ENCODE results near the gene PHC3. TPM values are rescaled to one million over a fixed set of nuclear protein-coding genes. Genes with fewer than 3 reads are reported as not detected.

The PHC3 gene, protein sequence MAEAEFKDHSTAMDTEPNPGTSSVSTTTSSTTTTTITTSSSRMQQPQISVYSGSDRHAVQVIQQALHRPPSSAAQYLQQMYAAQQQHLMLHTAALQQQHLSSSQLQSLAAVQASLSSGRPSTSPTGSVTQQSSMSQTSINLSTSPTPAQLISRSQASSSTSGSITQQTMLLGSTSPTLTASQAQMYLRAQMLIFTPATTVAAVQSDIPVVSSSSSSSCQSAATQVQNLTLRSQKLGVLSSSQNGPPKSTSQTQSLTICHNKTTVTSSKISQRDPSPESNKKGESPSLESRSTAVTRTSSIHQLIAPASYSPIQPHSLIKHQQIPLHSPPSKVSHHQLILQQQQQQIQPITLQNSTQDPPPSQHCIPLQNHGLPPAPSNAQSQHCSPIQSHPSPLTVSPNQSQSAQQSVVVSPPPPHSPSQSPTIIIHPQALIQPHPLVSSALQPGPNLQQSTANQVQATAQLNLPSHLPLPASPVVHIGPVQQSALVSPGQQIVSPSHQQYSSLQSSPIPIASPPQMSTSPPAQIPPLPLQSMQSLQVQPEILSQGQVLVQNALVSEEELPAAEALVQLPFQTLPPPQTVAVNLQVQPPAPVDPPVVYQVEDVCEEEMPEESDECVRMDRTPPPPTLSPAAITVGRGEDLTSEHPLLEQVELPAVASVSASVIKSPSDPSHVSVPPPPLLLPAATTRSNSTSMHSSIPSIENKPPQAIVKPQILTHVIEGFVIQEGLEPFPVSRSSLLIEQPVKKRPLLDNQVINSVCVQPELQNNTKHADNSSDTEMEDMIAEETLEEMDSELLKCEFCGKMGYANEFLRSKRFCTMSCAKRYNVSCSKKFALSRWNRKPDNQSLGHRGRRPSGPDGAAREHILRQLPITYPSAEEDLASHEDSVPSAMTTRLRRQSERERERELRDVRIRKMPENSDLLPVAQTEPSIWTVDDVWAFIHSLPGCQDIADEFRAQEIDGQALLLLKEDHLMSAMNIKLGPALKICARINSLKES
- 10 to 100 TPM; 74.5 TPM for total RNA-seq

DNA sequence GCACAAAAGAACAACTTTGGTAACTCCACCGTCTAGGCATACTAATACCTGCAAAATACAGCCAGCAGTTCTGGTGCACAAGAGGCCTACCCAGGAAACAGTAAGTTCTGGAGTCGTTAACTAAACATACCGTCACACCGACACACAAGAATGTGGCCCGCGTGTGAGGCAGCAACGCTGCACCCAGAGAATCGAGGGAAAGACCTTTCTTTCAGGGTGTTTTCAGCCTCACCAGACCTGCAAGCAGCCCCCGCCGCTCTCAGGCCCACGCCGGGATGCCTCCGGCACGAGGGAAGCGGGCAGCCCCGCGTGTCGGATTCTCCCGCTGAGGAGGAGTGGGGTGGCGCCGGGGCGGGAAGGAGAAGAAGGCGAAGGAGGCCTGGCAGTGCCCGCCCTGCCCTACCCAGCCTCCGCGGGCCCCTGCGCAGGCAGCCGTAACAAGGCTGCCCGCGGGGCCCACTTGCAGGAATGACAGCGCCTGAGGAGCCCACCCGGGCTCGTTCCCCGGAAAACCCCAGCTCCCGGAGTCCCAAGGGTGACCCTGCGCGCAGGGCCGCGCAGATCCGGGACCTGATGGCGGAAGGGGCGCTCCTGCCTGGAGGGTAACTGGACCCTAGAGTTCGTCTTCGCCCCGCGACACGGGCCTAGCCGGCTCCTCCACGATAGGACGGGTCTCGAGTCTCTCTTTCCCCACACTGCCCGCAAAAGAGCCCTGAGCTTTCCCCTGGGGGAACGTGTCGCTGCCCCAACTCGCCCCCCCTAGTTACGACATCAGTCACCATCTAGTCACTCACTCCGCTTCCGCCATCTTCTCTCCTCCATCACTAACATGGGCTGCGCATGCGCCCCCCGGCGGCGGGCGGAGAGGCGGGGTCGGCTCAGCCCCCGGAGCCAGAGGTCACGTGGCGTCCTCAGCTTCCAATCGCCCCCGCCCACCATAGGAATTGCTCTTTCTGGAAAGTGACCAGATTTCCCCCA, at the start of gene PHC3:
Gene PHC3, minus strand, starts transcription at position 826 of the 978 bp plus-strand sequence. Its CDS starts 18 bp downstream, at position 808.
- peak within 1 kb of the TSS; percentile 98 for H3K27ac Mint-ChIP-seq
- H3K4me3 Mint-ChIP-seq: peak within 1 kb of the TSS; percentile 99
- H3K9me3 Mint-ChIP-seq: no peaks in the 10 kb centered on the region
- peak; percentile 92 for DNase-seq
- peaks cover 27% of the 10 kb centered on the region for H3K4me1 Mint-ChIP-seq
- no peaks in the 10 kb centered on the region for H3K27me3 Mint-ChIP-seq
- peaks cover 33% of the 10 kb centered on the region for H3K36me3 Mint-ChIP-seq (ENCODE audit: low read depth)
- CTCF ChIA-PET: interaction anchor here (0.8 to 1.4 kb wide), 5 partner anchors 9 to 418 kb away, joined by 3 to 5 read pairs (median 3); partner anchors contain the start of gene SKIL
- POLR2A ChIA-PET: interaction anchor here (0.7 to 4.3 kb wide), 21 partner anchors 10 to 689 kb away, joined by 3 to 42 read pairs (median 3); partner anchors contain the start of genes ACTRT3, GPR160, MYNN and PRKCI

DNA sequence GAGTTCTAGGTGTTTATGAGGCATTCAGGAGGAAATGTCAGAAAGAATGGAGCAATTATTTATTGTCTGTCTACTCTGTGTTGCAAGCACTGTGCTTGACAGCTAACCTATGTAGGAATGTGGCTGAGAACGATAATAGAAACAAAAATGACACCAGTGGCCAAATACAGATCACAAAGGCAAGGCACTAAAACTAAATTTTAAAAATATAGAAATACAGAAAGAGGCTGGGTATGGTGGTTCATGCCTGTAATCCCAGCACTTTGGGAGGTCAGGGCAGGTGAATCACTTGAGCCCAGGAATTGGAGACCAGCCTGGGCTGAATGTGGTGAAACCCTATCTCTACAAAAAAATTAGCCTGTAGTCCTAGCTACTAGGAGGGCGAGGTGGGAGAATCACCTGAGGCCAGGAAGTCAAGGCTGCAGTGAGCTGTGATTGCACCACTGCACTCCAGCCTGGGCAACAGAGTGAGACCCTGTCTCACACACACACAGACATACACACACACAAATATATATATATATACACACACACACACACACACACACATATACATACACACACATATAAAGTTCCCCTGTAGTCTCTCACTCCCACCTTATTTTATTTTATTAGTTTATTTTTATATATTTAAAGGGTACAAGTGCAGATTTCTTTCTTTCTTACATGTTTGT, 46.7 kb upstream of the PHC3 start:
- Mint-ChIP-seq H3K36me3 (ENCODE audit: low read depth) (no peaks in the 10 kb centered on the region), H3K27me3 (no peaks in the 10 kb centered on the region), H3K4me3 (no peak overlapping the region), H3K27ac (no peak overlapping the region), H3K4me1 (peaks cover 15% of the 10 kb centered on the region), H3K9me3 (no peaks in the 10 kb centered on the region)
- DNase-seq: no peak
- CTCF ChIA-PET: no interaction called here
- POLR2A ChIA-PET: no interaction called here

DNA sequence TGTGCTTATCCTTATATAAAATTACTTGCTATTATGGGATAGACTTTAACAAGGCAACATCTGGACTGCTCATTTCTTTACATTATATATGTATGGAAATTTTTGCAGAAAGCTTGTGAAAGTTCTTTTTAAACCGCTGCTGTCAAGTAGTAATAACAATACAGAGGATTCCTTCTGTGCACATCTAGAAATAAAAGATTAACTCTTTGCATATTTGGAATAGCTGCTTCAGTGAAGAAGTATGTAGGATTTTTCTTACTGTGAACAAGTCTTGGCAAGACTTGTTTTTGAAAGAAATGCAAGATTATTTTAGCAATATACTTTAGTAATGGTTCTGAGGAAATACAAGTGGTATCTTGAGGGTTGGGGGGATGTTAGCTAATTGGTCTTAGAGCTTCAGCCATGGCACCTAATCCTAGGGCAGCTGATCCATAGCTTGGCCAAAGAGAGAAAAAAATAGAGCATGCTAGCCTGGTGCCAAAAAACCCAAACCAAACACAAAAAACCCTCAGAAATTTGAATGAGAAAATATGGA, 45.0 kb upstream of the PHC3 start:
- Mint-ChIP-seq H3K9me3 (no peaks in the 10 kb centered on the region), H3K27me3 (no peaks in the 10 kb centered on the region), H3K4me1 (peaks cover 23% of the 10 kb centered on the region), H3K36me3 (ENCODE audit: low read depth) (no peaks in the 10 kb centered on the region), H3K27ac (no peak overlapping the region), H3K4me3 (no peak overlapping the region)
- DNase-seq: no peak
- POLR2A ChIA-PET: no interaction called here
- CTCF ChIA-PET: no interaction called here

DNA sequence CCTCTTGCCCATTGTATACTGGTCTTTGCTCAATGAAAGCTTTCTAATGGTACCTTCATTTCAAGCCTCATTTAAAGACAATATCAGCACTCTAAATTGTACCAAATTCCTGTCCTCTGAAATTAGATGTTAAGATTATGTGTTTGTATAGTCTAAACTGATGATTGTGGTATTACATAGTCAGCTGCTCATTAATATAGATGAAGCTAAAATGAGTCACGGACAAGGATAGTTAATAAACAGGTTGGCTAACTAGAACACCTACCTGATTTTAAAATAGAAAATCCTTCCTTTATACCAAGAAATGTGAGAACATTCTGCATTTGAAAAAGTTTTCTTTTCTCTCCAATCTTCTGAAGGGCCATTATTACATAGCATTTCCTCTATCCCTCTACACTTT, 43.6 kb upstream of the PHC3 start:
- H3K4me1 Mint-ChIP-seq: peaks cover 28% of the 10 kb centered on the region
- no peak overlapping the region for H3K27ac Mint-ChIP-seq
- DNase-seq: no peak
- ChIA-PET POLR2A (no interaction called here), CTCF (interaction anchor here (1.4 kb wide), 1 partner anchor 19 kb away, joined by 3 read pairs; no protein-coding TSS in a partner anchor)
- no peaks in the 10 kb centered on the region for H3K9me3 Mint-ChIP-seq
- no peak overlapping the region for H3K4me3 Mint-ChIP-seq
- H3K36me3 Mint-ChIP-seq (ENCODE audit: low read depth): no peaks in the 10 kb centered on the region
- H3K27me3 Mint-ChIP-seq: no peaks in the 10 kb centered on the region

DNA sequence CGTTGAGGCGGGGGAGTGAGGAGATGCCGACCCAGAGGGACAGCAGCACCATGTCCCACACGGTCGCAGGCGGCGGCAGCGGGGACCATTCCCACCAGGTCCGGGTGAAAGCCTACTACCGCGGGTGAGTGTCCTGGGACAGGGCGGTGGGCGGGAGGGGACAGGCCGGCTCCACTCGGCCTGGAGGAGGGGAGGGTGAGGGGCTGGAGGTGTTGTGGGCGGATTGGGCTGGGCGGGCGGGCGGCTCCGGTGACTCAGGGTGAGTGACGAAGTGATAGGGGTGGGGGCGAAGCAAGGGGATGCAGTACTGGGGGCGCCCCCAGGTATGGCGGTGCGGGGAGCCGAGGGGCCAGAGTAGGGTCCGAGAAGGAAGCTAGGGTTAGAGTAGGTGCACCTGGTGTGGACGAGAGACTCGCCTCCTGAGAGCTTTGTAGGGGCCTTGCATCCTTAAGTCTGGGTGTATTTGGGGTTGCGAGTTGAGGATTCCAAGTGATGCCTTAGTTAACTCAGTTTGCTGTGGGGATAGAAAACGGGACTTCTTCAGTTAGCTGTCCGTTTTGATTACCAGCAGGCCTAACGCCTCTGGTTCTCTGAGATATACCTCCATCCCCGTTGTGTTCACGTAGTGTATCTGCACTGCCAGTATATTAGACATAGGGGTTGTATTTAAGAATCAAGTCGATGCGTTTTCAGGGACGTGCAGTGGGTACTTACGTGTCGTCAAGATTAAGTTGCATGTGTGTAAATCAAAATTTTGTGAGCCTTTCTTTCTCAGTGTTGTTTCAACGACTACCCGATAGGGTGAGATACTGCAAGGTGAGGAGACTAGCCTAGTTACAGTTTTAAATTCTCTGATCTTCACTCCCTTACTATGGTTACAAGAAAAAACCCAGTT, 41.4 kb upstream of the PHC3 start:
- H3K4me1 Mint-ChIP-seq: peaks cover 28% of the 10 kb centered on the region
- H3K27ac Mint-ChIP-seq: peak overlapping the region; percentile 52
- H3K9me3 Mint-ChIP-seq: no peaks in the 10 kb centered on the region
- H3K27me3 Mint-ChIP-seq: no peaks in the 10 kb centered on the region
- no peaks in the 10 kb centered on the region for H3K36me3 Mint-ChIP-seq (ENCODE audit: low read depth)
- CTCF ChIA-PET: interaction anchor here (0.9 to 1.2 kb wide), 2 partner anchors 11 to 189 kb away, joined by 3 to 4 read pairs; no protein-coding TSS in a partner anchor
- peak; percentile 41 for DNase-seq
- POLR2A ChIA-PET: interaction anchor here (0.7 to 1.9 kb wide), 7 partner anchors 42 to 135 kb away, joined by 3 to 16 read pairs (median 5); partner anchors contain the start of genes PHC3 and SKIL
- peak overlapping the region; percentile 80 for H3K4me3 Mint-ChIP-seq

DNA sequence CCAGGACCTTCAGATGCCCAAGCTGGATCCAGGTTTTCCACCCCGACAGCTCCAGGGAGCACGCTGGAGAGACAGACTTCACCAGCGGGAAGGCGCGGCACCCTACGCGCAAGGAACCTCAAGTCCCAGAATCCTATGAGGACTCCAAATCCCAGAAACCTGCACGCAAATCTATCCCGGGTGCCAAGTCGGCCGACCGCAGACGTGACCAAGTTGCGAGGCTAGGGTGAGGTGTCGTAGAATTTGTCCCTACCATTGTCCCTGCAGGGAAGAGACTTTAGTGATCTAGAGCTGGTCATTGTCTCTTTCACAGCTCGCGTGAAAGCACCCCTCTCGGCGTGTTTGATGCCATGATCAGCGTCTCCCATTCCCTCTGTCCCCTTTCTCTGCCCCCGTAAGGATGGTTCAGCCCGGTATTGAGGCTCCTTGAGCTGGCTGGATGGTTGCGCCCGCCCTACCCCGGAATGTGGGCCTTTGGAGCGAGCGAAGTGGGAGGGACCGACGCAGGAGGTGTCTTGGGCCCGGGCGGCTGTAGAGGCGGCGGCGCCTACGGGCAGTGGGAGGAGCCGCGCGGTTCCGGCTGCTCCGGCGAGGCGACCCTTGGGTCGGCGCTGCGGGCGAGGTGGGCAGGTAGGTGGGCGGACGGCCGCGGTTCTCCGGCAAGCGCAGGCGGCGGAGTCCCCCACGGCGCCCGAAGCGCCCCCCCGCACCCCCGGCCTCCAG, 40.6 kb upstream of the PHC3 start, which contains the start of gene PRKCI:
Gene PRKCI, plus strand, starts transcription at position 501 of the 723 bp plus-strand sequence. CDS start 246 bp downstream, outside the sequence.
- CTCF ChIA-PET: interaction anchor here (0.6 to 1.2 kb wide), 2 partner anchors 165 to 190 kb away, joined by 3 to 4 read pairs; no protein-coding TSS in a partner anchor
- Mint-ChIP-seq H3K27me3 (no peaks in the 10 kb centered on the region), H3K4me3 (peak within 1 kb of the TSS; percentile 80), H3K9me3 (no peaks in the 10 kb centered on the region), H3K36me3 (ENCODE audit: low read depth) (no peaks in the 10 kb centered on the region), H3K27ac (peak within 1 kb of the TSS; percentile 69), H3K4me1 (peaks cover 28% of the 10 kb centered on the region)
- POLR2A ChIA-PET: interaction anchor here (0.6 to 1.9 kb wide), 8 partner anchors 11 to 135 kb away, joined by 3 to 16 read pairs (median 3); partner anchors contain the start of genes PHC3 and SKIL
- peak; percentile 92 for DNase-seq

DNA sequence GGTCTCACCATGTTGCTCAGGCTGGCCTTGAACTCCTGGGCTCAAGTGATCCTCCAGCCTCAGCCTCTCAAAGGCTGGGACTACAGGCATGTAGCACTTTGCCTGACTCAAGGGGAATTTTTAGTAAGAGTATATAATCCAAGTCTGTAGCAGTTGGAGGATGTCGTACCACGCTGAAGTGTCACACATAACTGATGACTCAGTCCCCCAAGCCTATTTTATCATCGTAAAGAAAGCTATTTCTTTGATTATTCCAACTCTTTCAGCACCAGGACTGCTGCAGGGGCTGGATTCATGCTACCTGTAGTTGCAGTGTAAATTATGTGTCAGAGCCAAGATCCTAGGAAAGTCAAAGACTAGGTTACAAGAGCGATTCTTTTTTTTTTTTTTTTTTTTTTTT, 39.3 kb upstream of the PHC3 start:
- Mint-ChIP-seq H3K4me3 (peak overlapping the region; percentile 42), H3K36me3 (ENCODE audit: low read depth) (no peaks in the 10 kb centered on the region), H3K9me3 (peaks cover 2% of the 10 kb centered on the region), H3K4me1 (peaks cover 28% of the 10 kb centered on the region), H3K27me3 (no peaks in the 10 kb centered on the region), H3K27ac (no peak overlapping the region)
- ChIA-PET POLR2A (no interaction called here), CTCF (interaction anchor here (0.6 to 1.3 kb wide), 2 partner anchors 32 to 62 kb away, joined by 3 to 5 read pairs; no protein-coding TSS in a partner anchor)
- DNase-seq: no peak

DNA sequence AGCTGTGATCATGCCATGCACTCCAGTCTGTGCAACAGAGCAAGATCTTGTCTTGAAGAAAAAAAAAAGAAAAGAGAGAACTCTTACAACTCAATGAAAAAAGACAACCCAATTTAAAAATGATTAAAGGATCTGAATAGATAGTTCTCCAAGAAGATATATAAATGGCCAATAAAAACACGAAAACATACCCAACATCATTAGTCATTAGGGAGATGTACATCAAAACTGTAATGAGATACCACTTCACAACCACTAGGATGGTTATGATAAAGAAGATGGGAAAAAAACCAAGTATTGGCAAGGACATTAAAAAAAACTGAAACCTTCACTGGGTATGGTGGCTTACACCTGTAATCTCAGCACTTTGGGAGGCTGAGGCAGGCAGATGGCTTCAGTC, 38.3 kb upstream of the PHC3 start:
- peaks cover 23% of the 10 kb centered on the region for H3K4me1 Mint-ChIP-seq
- CTCF ChIA-PET: interaction anchor here (1.3 kb wide), 1 partner anchor 31 kb away, joined by 5 read pairs; no protein-coding TSS in a partner anchor
- H3K27ac Mint-ChIP-seq: no peak overlapping the region
- no peaks in the 10 kb centered on the region for H3K27me3 Mint-ChIP-seq
- POLR2A ChIA-PET: no interaction called here
- H3K36me3 Mint-ChIP-seq (ENCODE audit: low read depth): no peaks in the 10 kb centered on the region
- H3K9me3 Mint-ChIP-seq: peaks cover 2% of the 10 kb centered on the region
- H3K4me3 Mint-ChIP-seq: no peak overlapping the region
- DNase-seq: no peak

DNA sequence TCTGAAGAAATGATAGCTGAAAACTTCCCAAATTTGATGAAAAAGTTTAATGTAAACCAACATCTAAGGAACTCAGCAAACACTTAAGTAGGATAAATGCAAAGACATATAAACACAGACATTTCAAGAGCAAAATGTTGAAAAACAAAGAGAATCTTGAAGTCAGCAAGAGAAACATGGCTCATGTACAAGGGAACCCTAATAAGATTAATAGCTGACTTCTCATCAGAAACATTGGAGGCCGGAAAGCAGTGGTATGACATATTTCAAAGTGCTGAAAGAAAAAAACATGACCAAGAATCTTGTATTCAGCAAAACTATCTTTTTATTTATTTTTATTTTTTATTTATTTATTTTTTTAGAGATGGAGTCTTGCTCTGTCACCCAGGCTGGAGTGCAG, 30.1 kb upstream of the PHC3 start:
- POLR2A ChIA-PET: no interaction called here
- Mint-ChIP-seq H3K27ac (no peak overlapping the region), H3K36me3 (ENCODE audit: low read depth) (no peaks in the 10 kb centered on the region), H3K4me1 (no peaks in the 10 kb centered on the region), H3K4me3 (no peak overlapping the region), H3K9me3 (peaks cover 2% of the 10 kb centered on the region), H3K27me3 (no peaks in the 10 kb centered on the region)
- CTCF ChIA-PET: interaction anchor here (0.8 kb wide), 1 partner anchor 346 kb away, joined by 3 read pairs; no protein-coding TSS in a partner anchor
- DNase-seq: no peak

DNA sequence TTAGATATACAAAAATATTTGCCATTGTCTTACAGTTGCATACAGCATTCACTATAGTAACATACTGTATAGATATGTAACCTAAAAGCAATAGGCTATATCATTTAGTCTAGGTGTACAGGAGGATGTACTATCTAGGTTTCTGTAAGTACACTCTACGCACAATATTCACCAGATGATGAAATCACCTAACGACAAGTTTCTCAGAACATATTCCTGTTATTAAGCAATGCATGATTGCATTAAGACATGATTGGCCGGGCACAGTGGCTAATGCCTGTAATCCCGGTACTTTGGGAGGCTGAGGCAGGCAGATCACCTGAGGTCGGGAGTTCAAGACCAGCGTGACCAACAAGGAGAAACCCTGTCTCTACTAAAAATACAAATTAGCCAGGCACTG, 26.2 kb upstream of the PHC3 start:
- Mint-ChIP-seq H3K36me3 (ENCODE audit: low read depth) (no peaks in the 10 kb centered on the region), H3K27me3 (peaks cover 4% of the 10 kb centered on the region), H3K27ac (no peak overlapping the region), H3K4me1 (peaks cover 3% of the 10 kb centered on the region), H3K4me3 (no peak overlapping the region), H3K9me3 (peaks cover 2% of the 10 kb centered on the region)
- ChIA-PET POLR2A (no interaction called here), CTCF (no interaction called here)
- no peak for DNase-seq

Data from activated CD4-positive, alpha-beta memory T cell treated with anti-CD3 and anti-CD28 coated beads, Interleukin-2, amount 10 ng/mL, durations not matched to agents 7 days and 5 days (primary cell).